AG09309 (cell line): ENCODE data around the gene SLC25A33.
"Not testable (repeated sequence)": the region's sequence is repeated elsewhere in the genome, so short reads cannot be mapped to it uniquely, and the experiment has no call there.

Source experiments
- DNase-seq: peaks from one replicate; pipeline ENCODE4 v3.0.0-alpha.2; 2010; ENCODE audit warnings: low read depth
- H3K4me3 ChIP-seq: 2 replicates; pipeline ENCODE4 v1.5.1; 2011; ENCODE audit warnings: mild to moderate bottlenecking, low read depth, low read length, moderate library complexity; ENCODE audit not compliant: control insufficient read depth
- TF ChIP-seq, protein P1 (sequence below): IDR thresholded peaks from 2 replicates; pipeline ENCODE4 v1.5.1; 2011; ENCODE audit warnings: mild to moderate bottlenecking, low read depth, low read length, inconsistent platforms; ENCODE audit not compliant: insufficient read depth, control insufficient read depth; ENCODE audit errors: missing control alignments

The SLC25A33 gene

DNA sequence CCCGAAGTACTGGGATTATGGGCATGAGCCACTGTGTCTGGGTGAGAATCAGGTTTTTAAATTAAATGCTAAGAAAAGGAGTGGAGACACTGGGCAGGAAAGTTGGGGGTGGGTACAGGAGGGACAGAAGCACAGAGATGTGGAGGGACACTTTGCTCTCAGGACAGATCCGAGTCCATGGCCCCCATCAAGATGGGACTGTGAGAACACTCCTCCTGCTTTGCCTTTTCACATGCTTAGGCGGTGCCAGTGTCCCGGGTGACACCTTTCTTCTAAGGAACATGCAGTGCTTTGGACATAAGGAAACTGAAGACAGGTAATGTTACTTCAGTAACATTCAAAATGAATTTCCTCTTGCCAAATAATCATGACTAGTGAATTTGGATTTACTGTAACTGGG lies 16.7 kb downstream of the SLC25A33 start:
- TF ChIP-seq, protein P1, sequence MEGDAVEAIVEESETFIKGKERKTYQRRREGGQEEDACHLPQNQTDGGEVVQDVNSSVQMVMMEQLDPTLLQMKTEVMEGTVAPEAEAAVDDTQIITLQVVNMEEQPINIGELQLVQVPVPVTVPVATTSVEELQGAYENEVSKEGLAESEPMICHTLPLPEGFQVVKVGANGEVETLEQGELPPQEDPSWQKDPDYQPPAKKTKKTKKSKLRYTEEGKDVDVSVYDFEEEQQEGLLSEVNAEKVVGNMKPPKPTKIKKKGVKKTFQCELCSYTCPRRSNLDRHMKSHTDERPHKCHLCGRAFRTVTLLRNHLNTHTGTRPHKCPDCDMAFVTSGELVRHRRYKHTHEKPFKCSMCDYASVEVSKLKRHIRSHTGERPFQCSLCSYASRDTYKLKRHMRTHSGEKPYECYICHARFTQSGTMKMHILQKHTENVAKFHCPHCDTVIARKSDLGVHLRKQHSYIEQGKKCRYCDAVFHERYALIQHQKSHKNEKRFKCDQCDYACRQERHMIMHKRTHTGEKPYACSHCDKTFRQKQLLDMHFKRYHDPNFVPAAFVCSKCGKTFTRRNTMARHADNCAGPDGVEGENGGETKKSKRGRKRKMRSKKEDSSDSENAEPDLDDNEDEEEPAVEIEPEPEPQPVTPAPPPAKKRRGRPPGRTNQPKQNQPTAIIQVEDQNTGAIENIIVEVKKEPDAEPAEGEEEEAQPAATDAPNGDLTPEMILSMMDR = no peak
- no peak overlapping the region for H3K4me3 ChIP-seq
- DNase-seq = no peak

GRCh38 chr1:9557624-9558023 lies 18.4 kb downstream of the SLC25A33 start:
- TF ChIP-seq, protein P1 = no peak
- no peak for DNase-seq
- no peak overlapping the region for H3K4me3 ChIP-seq

DNA sequence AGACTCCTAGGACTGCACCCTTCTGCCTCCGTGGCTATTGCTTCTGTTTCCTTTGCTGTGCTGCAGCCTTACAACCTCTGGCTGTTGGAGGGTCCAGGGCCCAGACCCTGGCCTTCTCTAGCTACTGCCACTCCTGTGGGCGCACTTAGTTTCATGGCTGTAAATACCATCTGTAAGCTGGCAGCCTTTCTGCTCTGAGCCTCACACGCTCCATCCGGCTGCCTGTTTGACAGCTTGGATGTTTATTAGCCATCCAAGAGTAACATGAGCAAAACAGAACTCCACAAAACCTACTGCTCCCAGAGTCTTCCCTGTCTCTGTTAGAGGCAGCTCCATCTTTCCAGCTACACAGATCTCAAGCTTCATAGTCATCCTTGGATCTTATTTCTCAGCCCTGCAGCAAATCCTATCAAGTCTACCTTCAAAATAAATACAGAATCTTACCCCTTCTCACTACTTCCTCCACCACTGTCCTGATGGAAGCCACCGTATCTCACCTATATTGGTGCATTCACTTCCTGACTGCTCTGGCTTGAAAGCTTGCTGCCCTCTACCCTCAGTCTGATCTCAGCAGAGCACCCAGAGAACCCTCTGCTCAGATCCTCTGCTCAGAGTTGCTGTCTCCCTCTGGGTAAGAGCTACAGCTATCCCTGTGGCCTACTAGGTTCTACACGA lies 19.1 kb downstream of the SLC25A33 start:
- H3K4me3 ChIP-seq = no peak overlapping the region
- TF ChIP-seq, protein P1 = no peak
- no peak for DNase-seq

- no peak for DNase-seq
- TF ChIP-seq, protein P1 = no peak
- H3K4me3 ChIP-seq = no peak overlapping the region
These were observed 19.8 kb downstream of the SLC25A33 start for GRCh38 chr1:9558946-9559545.

- DNase-seq = no peak
- TF ChIP-seq, protein P1 = no peak
- no peak overlapping the region for H3K4me3 ChIP-seq
These were observed 20.4 kb downstream of the SLC25A33 start for GRCh38 chr1:9559673-9560072.

- H3K4me3 ChIP-seq, DNase-seq: not testable (repeated sequence)
These were observed 20.8 kb downstream of the SLC25A33 start for GRCh38 chr1:9560090-9560489.

- H3K4me3 ChIP-seq = no peak overlapping the region
- TF ChIP-seq, protein P1 = no peak
- DNase-seq = peak; percentile 83
These were observed 22.2 kb downstream of the SLC25A33 start for GRCh38 chr1:9561429-9561828.
